ENCODE data around the gene RPS21. TPM values are rescaled to one million over a fixed set of nuclear protein-coding genes. Genes with fewer than 3 reads are reported as not detected.

Gene RPS21
- total and polyA plus RNA-seq, 2 of the 13 experiments (the other 11 are each of a cell fraction or from before 2014, with no cell fraction given) = 2,647 to 11,063 TPM

- TF ChIP-seq MAZ (IDR thresholded peaks at IDR 0.05; ENCODE audit: borderline replicate concordance, low read depth, low read length) (peak; percentile 98), MAZ (CRISPR knock-in tag; IDR thresholded peaks at IDR 0.05; ENCODE audit: low read depth) (peak; percentile 95), MBNL3 (CRISPR knock-in tag; conservative IDR thresholded peaks at IDR 0.05) (no peak), RFX1 (IDR thresholded peaks at IDR 0.05) (no peak), DPF2 (CRISPR knock-in tag; IDR thresholded peaks at IDR 0.05; ENCODE audit: borderline replicate concordance, low read depth) (no peak), SNAPC5 (CRISPR knock-in tag; IDR thresholded peaks at IDR 0.05; ENCODE audit: borderline replicate concordance) (no peak), ZNF550 (CRISPR knock-in tag; IDR thresholded peaks at IDR 0.05; ENCODE audit: borderline replicate concordance) (no peak), ZNF207 (IDR thresholded peaks at IDR 0.05; ENCODE audit: borderline replicate concordance) (no peak), PAWR (CRISPR knock-in tag; IDR thresholded peaks at IDR 0.05; ENCODE audit: borderline replicate concordance) (0 out of 2 replicates have a peak, but pooled peaks have one; percentile 35), RBFOX2 (IDR thresholded peaks at IDR 0.05; ENCODE audit: low read depth, low read length) (no peak; the same call in 1 of the 2 replicates), ZEB1 (IDR thresholded peaks at IDR 0.05; ENCODE audit: insufficient replicate concordance, low read depth) (peak; percentile 42), MAFK (conservative IDR thresholded peaks at IDR 0.05 in 1 of 2, IDR thresholded peaks at IDR 0.05 in 1 of 2; ENCODE audit: low read length in 2 of 2) (no peak), ZNF337 (CRISPR knock-in tag; IDR thresholded peaks at IDR 0.05; ENCODE audit: borderline replicate concordance, low read depth) (no peak), ATF7-NPFF (CRISPR knock-in tag; IDR thresholded peaks at IDR 0.05; ENCODE audit: low read depth) (peak; percentile 42; the same call in 1 of the 2 replicates), IRF1 (CRISPR knock-in tag; IDR thresholded peaks at IDR 0.05; ENCODE audit: low read depth) (no peak), ZNF850 (CRISPR knock-in tag; conservative IDR thresholded peaks at IDR 0.05) (no peak), HNRNPL (IDR thresholded peaks at IDR 0.05; ENCODE audit: low read depth, low read length) (0 out of 2 replicates have a peak, but pooled peaks have one; percentile 61), AGO2 (optimal IDR thresholded peaks at IDR 0.05; ENCODE audit: low read depth, low read length) (peak; percentile 94), FOXA3 (CRISPR knock-in tag; IDR thresholded peaks at IDR 0.05) (peak; percentile 78), ZNF564 (CRISPR knock-in tag; IDR thresholded peaks at IDR 0.05) (no peak), KLF16 (CRISPR knock-in tag; IDR thresholded peaks at IDR 0.05) (peak; percentile 52 to 89; a peak in 2 of 4 replicates), PRDM4 (CRISPR knock-in tag; IDR thresholded peaks at IDR 0.05; ENCODE audit: borderline replicate concordance) (0 out of 2 replicates have a peak, but pooled peaks have one; percentile 46), ATM (IDR thresholded peaks at IDR 0.05; ENCODE audit: borderline replicate concordance) (no peak), ZNF883 (CRISPR knock-in tag; IDR thresholded peaks at IDR 0.05; ENCODE audit: not compliant biosample characterization) (peak; percentile 88), EZH2 (conservative IDR thresholded peaks at IDR 0.05; ENCODE audit: low read depth, low read length) (no peak), FOXA1 (IDR thresholded peaks at IDR 0.05) (no peak), FOXA1 (CRISPR knock-in tag; IDR thresholded peaks at IDR 0.05) (peak; percentile 75), ZNF747 (CRISPR knock-in tag; IDR thresholded peaks at IDR 0.05; ENCODE audit: borderline replicate concordance) (no peak; the same call in 1 of the 2 replicates)
Measured at GRCh38 chr20:62382306-62383198, 4.4 kb upstream of the RPS21 start (continued).

Measured in HepG2 (cell line).